HG02943 (cell line): Measurements from ENCODE around the gene CORO2B.

Experiments used
- ATAC-seq: cut with Tn5 transposase; IDR thresholded peaks from one replicate; pipeline ENCODE4 v1.9.1; 2021; ENCODE audit warnings: mild to moderate bottlenecking, low read depth, moderate library complexity; ENCODE audit not compliant: unreplicated experiment

Gene CORO2B

GRCh38 chr15:68571582-68571981 is 7.2 kb upstream of the CORO2B start:
- ATAC-seq = no peak

GRCh38 chr15:68572309-68572708 is 6.5 kb upstream of the CORO2B start:
- ATAC-seq = no peak

- ATAC-seq = no peak
Observed at GRCh38 chr15:68572921-68573320, 5.9 kb upstream of the CORO2B start.

- ATAC-seq = no peak
Observed at GRCh38 chr15:68574046-68574445, 4.7 kb upstream of the CORO2B start.

- no peak for ATAC-seq
Observed at GRCh38 chr15:68574629-68575028, 4.2 kb upstream of the CORO2B start.

GRCh38 chr15:68576235-68576892 is 2.4 kb upstream of the CORO2B start:
- ATAC-seq = no peak

GRCh38 chr15:68578175-68578979 is 416 bp upstream of the CORO2B start:
- ATAC-seq = no peak

- ATAC-seq = no peak
Observed at GRCh38 chr15:68580026-68580882, 1.5 kb downstream of the CORO2B start.

- no peak for ATAC-seq
Observed at GRCh38 chr15:68580883-68581155, 2.0 kb downstream of the CORO2B start.

GRCh38 chr15:68581725-68582124 is 2.9 kb downstream of the CORO2B start:
- no peak for ATAC-seq

- ATAC-seq = no peak
Observed at GRCh38 chr15:68582236-68582635, 3.4 kb downstream of the CORO2B start.

- no peak for ATAC-seq
Observed at GRCh38 chr15:68582864-68583263, 4.1 kb downstream of the CORO2B start.

GRCh38 chr15:68583321-68583720 is 4.5 kb downstream of the CORO2B start:
- no peak for ATAC-seq

- ATAC-seq = no peak
Observed at GRCh38 chr15:68583936-68584755, 5.4 kb downstream of the CORO2B start.

- ATAC-seq = no peak
Observed at GRCh38 chr15:68584756-68585573, 6.2 kb downstream of the CORO2B start.

- no peak for ATAC-seq
Observed at GRCh38 chr15:68585574-68586273, 6.9 kb downstream of the CORO2B start.

GRCh38 chr15:68586274-68586961 is 7.6 kb downstream of the CORO2B start:
- ATAC-seq = no peak

GRCh38 chr15:68587769-68588385 is 9.1 kb downstream of the CORO2B start:
- no peak for ATAC-seq
